ENCODE measurements around the gene LRRC74A.

LRRC74A gene

GRCh38 chr14:76826122-76826521, at the start of gene LRRC74A:
TSS of gene LRRC74A (plus strand) at chr14:76826408. CDS start at chr14:76826698, 290 bp downstream.
- peak; percentile 22 for DNase-seq

GRCh38 chr14:76776428-76777251, 49.6 kb upstream of the LRRC74A start:
- DNase-seq, result peak; percentile 26

- DNase-seq, result no peak
Observed at GRCh38 chr14:76777721-76778120, 48.5 kb upstream of the LRRC74A start.

GRCh38 chr14:76778546-76779215, 47.5 kb upstream of the LRRC74A start:
- DNase-seq, result no peak

GRCh38 chr14:76779221-76780057, 46.8 kb upstream of the LRRC74A start:
- no peak for DNase-seq

GRCh38 chr14:76780058-76780345, 46.2 kb upstream of the LRRC74A start:
- no peak for DNase-seq

- DNase-seq, result no peak
Observed at GRCh38 chr14:76780360-76780759, 45.8 kb upstream of the LRRC74A start.

- no peak for DNase-seq
Observed at GRCh38 chr14:76780875-76781647, 45.1 kb upstream of the LRRC74A start.

GRCh38 chr14:76781648-76782051, 44.6 kb upstream of the LRRC74A start:
- no peak for DNase-seq

GRCh38 chr14:76782115-76782884, 43.9 kb upstream of the LRRC74A start:
- no peak for DNase-seq

GRCh38 chr14:76782885-76783566, 43.2 kb upstream of the LRRC74A start:
- no peak for DNase-seq

- no peak for DNase-seq
Observed at GRCh38 chr14:76784266-76784874, 41.8 kb upstream of the LRRC74A start.

- DNase-seq, result peak; percentile 81
Observed at GRCh38 chr14:76784881-76785280, 41.3 kb upstream of the LRRC74A start.

- no peak for DNase-seq
Observed at GRCh38 chr14:76786601-76787000, 39.6 kb upstream of the LRRC74A start.

GRCh38 chr14:76792422-76792821, 33.8 kb upstream of the LRRC74A start:
- no peak for DNase-seq

- no peak for DNase-seq
Observed at GRCh38 chr14:76793324-76793723, 32.9 kb upstream of the LRRC74A start.

GRCh38 chr14:76793956-76794355, 32.3 kb upstream of the LRRC74A start:
- DNase-seq, result no peak

- DNase-seq, result no peak
Observed at GRCh38 chr14:76806446-76806845, 19.8 kb upstream of the LRRC74A start.

- DNase-seq, result no peak
Observed at GRCh38 chr14:76808011-76808410, 18.2 kb upstream of the LRRC74A start.

GRCh38 chr14:76808990-76809389, 17.2 kb upstream of the LRRC74A start:
- no peak for DNase-seq

- no peak for DNase-seq
Observed at GRCh38 chr14:76810525-76810924, 15.7 kb upstream of the LRRC74A start.

Measured in DMS53 (cell line).